H7 (cell line): ENCODE data around the gene CORO7. TPM values are rescaled to one million over a fixed set of nuclear protein-coding genes. Genes with fewer than 3 reads are reported as not detected.

ENCODE experiments used
- DNase-seq: peaks from one replicate; pipeline ENCODE4 v3.0.0; 2012
- H3K27me3 ChIP-seq: 2 replicates; pipeline ENCODE4 v1.6.0; 2011; ENCODE audit warnings: mild to moderate bottlenecking, low read length; ENCODE audit not compliant: control insufficient read depth, insufficient read depth
- H3K36me3 ChIP-seq: replicated peaks from 2 replicates; pipeline ENCODE4 v1.5.1; 2011; ENCODE audit warnings: low read length; ENCODE audit not compliant: control insufficient read depth, insufficient read depth
- H3K4me3 ChIP-seq: 2 replicates; pipeline ENCODE4 v1.5.1; 2011; ENCODE audit warnings: low read depth, mild to moderate bottlenecking, control low read depth, low read length, moderate library complexity; ENCODE audit not compliant: insufficient read depth
- total RNA-seq: library from RNA; depleted of rRNA; stranded (reverse); fragments of >200 nt; shearing (Covaris generic); gene quantifications from 2 replicates; pipeline ENCODE4 v1.2.3, GENCODE V29; 2014; rRNA removed

CORO7 gene
- total RNA-seq, 1 experiment from 2014 or later = 37.9 TPM

DNA sequence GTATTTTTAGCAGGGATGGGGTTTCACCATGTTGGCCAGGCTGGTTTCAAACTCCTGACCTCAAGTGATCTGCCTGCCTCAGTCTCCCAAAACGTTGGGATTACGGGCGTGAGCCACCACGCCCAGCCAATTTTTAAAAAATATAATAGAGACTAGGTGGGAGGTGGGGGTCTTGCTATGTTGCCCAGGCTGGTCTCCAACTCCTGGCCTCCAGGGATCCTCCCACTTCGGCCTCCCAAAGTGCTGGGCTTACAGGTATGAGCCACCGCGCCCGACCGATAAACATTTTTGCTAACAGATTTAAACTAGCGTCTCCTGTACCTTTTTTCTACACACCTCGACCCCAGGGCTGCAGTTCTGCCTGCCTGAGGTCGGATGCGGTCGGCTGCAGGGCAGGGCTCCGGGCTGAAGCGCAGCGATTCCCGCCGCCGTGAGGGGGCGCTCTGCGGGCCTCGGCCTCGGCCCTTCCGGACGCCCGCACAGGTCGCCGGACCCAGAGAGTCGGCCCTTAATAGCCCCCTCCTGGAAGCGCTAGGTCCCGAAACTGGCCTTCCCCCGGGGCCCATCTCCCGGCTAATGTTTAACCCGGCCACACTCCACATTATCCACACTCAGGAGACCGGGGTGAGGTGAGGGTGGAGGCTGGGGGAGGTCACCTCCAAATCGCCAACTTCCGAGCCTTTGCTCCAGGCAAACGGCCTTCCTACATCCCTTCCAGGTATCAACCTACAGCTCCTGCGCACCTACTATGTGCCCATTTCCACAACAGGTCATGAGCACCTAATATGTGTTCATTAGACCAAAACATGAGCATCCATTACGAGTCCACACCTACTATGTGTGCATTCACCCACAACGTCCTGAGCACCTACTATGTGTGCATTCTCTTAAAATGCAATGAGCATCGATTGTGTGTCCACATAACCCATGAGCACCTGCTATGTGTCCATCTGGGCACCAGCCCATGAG, 102.5 kb downstream of the CORO7 start:
- Histone ChIP-seq H3K4me3 (no peak overlapping the region; the same call in 1 of the 2 replicates), H3K36me3 (no peaks in the 10 kb centered on the region), H3K27me3 (peaks cover 13% of the 10 kb centered on the region)
- peak; percentile 96 for DNase-seq

DNA sequence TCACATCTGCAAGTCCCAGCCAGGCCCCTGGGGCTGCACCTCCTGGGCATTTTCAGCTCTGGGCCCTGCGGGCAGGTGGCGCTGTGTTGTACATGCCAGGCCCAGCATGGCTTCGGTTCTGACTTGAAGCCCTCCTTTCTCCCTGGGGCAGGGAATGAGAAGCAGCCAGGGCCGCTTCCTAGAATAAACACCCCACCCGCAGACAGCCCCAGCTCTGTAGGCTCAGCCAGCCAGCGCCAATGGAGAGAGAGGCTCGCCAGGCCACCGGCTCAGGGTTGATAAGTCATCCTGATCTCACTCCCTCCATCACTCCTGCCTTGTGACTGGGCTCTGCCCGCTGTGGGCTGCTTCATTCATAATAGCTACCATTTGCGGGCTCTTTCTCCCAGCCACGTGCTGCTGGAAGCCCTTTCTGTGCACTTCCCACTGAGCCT, 106.5 kb downstream of the CORO7 start:
- peak; percentile 93 for DNase-seq

DNA sequence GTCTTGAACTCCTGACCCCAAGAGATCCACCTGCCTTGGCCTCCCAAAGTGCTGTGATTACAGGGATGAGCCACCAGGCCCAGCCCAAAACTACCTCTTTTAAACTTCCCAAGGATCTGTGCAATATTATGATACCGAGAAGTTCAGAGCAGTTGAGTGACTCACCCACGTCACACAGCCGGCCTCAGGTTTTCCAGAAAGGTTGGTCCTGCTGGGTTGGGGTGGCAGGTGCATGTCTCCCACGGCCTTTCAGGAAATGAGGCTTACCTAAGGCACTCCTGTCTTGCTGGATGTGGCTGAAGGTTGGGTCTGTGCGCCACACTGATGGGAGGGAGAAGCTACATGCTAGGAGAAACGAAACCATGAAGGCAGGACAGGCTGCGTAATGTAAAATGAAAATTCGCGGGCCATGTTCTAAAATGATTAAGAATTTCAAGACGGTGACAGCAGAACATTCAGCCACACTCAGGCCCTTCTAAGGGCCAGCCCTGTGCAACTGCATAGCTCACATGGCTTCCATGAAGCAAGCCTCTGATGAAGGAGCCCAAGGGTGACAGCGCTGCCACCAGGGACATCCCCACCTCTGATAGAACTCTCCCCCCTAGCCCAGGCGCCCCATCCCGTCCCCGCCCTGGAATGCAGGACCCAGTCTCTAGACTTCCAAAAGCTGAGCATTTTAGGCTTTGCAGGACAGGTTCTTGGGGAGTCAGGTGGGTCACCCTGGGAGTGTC, 107.1 kb downstream of the CORO7 start:
- Histone ChIP-seq H3K27me3 (peaks cover 4% of the 10 kb centered on the region), H3K4me3 (no peak overlapping the region), H3K36me3 (peaks cover 5% of the 10 kb centered on the region; the same call in 1 of the 2 replicates)
- peak; percentile 31 for DNase-seq

More for the DNA sequence above, 106.5 kb downstream of the CORO7 start:
- Histone ChIP-seq H3K36me3 (peaks cover 5% of the 10 kb centered on the region; the same call in 1 of the 2 replicates), H3K27me3 (peaks cover 10% of the 10 kb centered on the region), H3K4me3 (no peak overlapping the region)

DNA sequence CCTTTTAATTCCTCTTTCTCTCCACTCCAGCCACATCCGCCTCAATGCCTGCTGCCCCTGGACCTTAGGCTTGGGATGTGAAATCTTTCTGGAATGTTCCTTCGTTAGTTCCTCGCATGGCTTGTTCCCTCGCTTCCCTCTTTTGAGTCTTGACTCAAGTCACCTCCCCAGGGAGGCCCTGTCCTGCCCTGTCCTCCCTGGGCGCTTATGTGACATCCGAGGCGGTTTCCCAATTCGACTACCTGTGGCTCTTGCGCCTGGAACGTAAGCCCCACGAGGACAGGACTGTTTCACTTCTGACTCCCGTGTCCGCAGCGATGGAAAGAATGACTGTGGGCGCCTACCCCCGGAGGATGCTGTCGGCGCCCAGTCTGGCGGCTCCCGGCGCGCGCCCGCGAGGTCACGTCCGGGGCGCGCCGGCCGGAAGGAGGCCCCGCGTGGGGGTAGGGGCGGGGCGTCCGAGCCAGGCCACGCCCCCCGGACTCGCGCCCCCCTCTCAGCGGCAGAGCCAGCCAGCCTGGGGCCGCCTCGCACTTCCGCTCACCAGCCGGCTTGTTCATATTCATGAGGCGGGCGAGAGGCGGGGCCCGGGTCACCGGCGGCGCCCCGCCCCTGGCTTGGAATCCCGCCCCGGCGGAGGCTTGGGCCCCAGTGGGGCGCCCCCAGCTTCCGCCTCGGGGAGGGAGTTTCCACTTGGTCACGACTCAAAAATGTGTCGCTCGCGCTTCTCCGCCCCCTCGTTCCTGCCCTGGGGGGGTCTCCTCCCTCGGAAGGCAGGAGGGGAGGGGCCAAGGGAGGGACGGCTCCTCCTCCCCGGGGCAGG, 109.0 kb downstream of the CORO7 start:
- peak overlapping the region; percentile 66 for H3K4me3 ChIP-seq
- H3K36me3 ChIP-seq = peaks cover 5% of the 10 kb centered on the region
- peak; percentile 99 for DNase-seq

DNA sequence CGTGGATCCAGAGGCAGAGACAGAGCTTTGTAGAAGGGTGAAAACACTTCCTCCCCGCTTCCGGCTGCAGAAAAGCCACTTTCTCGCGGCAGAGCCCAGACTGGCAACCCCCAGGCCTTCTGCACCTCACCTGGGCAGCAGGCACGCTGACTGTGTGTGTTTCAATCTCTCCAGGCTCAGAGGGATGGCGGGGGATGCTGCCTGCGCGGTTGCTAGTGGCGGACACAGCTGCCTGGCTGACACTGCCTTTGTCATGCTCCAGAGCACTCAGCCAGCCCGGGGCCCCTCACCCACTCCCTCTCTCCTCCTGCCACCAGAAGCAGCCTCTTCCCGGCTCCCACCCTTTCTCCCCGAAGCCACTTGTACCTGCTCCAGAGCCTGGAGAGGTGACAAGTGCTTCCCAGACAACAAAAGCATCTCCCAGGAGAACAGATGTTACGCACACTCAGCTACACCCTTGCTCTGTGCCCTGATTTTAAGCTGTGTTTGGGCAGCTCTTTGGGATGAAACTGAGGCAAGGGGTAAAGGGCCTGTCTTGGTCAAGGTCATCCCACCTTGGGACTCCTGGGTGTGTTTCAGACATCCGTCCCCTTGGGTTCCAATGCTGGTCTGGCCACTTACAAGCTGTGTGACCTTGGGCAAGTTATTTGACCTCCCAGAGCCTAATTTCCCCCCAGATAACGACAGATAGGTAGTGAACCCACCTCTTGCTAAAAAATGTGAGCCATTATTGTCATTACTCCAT, 109.8 kb downstream of the CORO7 start:
- H3K27me3 ChIP-seq = no peaks in the 10 kb centered on the region
- peak; percentile 80 for DNase-seq
- H3K36me3 ChIP-seq = peaks cover 5% of the 10 kb centered on the region
- H3K4me3 ChIP-seq = peak overlapping the region; percentile 66

More for the DNA sequence above, 109.0 kb downstream of the CORO7 start:
- no peaks in the 10 kb centered on the region for H3K27me3 ChIP-seq

Other genes starting within 250 kb of the CORO7 start
- gene SRL, start 174.5 kb downstream of the CORO7 start, total RNA-seq = 0.07 TPM in 1 of 2 replicates, not detected in the other
- 34.7 and 45.0 TPM in 2 replicates for gene TFAP4, start 143.6 kb downstream of the CORO7 start, total RNA-seq
- 1.5 and 2.7 TPM in 2 replicates for gene GLIS2, start 100.5 kb downstream of the CORO7 start, total RNA-seq
- gene PAM16, start 65.3 kb downstream of the CORO7 start, total RNA-seq = 92.3 and 115 TPM in 2 replicates
- gene VASN, start 44.7 kb downstream of the CORO7 start, total RNA-seq = 3.7 and 4.6 TPM in 2 replicates
- gene DNAJA3, start 9.3 kb upstream of the CORO7 start, total RNA-seq = 85.5 and 87.8 TPM in 2 replicates
- gene NMRAL1, start 58.0 kb upstream of the CORO7 start, total RNA-seq = 85.4 and 102 TPM in 2 replicates
- 44.9 and 54.1 TPM in 2 replicates for gene HMOX2, start 59.8 kb upstream of the CORO7 start, total RNA-seq
- 32.1 and 36.0 TPM in 2 replicates for gene CDIP1, start 122.2 kb upstream of the CORO7 start, total RNA-seq
- gene C16orf96, start 139.7 kb upstream of the CORO7 start, total RNA-seq = 0.38 and 0.41 TPM in 2 replicates
- 21.4 and 26.8 TPM in 2 replicates for gene UBALD1, start 198.3 kb upstream of the CORO7 start, total RNA-seq
- gene MGRN1, start 208.2 kb upstream of the CORO7 start, total RNA-seq = 35.6 and 42.8 TPM in 2 replicates